ENCODE data around the gene AK6. TPM values are rescaled to one million over a fixed set of nuclear protein-coding genes. Genes with fewer than 3 reads are reported as not detected.
"Not testable (repeated sequence)": the region's sequence is repeated elsewhere in the genome, so short reads cannot be mapped to it uniquely, and the experiment has no call there.

Gene AK6
- 35.8 and 41.1 TPM in 2 replicates for total RNA-seq (2012; rRNA removed)

DNA sequence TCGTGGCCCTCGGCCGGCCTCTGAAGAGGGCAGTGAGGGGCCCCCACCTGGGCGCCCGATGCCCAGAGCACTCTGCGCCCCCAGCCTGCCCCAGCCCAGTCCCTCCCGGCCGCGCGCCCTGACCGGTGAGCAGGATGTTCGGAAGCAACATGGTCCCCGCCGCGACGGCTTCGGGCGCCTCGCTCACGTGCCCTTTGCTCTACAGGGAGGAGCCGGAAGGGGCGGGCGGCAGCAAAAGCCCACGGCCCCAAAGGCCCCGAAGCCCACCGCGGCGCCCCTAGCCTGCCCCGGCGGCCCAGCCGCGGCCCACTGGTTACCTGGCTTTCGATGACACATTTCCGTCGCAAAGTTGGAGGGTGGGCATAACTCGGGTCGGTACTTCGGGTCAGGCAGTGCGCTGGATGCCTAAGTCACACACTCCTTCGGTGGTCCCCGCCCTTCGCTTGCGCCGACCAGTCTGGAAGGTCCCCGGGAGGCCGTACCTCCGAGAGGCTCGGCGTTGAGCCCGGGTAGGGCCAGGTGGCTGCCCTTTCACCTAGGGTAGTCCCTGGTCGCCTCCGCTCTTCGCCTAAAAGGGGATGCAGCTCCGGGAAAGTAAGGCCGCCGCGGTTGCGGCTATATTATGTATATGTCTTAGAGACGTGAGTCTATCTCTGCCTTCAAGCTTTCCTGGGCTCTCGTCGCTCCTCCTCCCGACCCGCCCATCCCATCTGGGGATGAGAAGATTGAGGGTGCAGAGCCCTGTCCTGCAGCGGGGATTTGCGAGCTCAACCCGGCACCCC, at the start of gene AK6, which contains the start of the genes RAD17 and TAF9:
Gene AK6, minus strand, starts transcription at position 181 of the 782 bp plus-strand sequence. Its CDS starts 30 bp downstream, at position 151.
Gene RAD17, plus strand, starts transcription at position 479 of the 782 bp plus-strand sequence. CDS start 2,391 bp downstream, outside the sequence.
Gene TAF9, minus strand, starts transcription at position 181 of the 782 bp plus-strand sequence. CDS start 3,783 bp downstream, outside the sequence.
- H3K4me1 ChIP-seq (ENCODE audit: control insufficient read depth, insufficient read depth, low read length): peaks cover 18% of the 10 kb centered on the region
- peak within 1 kb of the TSS; percentile 83 for H3K4me2 ChIP-seq (ENCODE audit: low read length)
- H3K9ac ChIP-seq (ENCODE audit: low read depth, low read length): peak within 1 kb of the TSS; percentile 93
- H3K9me3 ChIP-seq (replicated peaks; ENCODE audit: low read length): no peaks in the 10 kb centered on the region
- H3K27me3 ChIP-seq (ENCODE audit: control insufficient read depth, insufficient read depth, low read length): no peaks in the 10 kb centered on the region
- peaks cover 27% of the 10 kb centered on the region for H3K36me3 ChIP-seq (ENCODE audit: insufficient read depth, low read length)
- H3K4me3 ChIP-seq (ENCODE audit: low read length): peak within 1 kb of the TSS; percentile 79

DNA sequence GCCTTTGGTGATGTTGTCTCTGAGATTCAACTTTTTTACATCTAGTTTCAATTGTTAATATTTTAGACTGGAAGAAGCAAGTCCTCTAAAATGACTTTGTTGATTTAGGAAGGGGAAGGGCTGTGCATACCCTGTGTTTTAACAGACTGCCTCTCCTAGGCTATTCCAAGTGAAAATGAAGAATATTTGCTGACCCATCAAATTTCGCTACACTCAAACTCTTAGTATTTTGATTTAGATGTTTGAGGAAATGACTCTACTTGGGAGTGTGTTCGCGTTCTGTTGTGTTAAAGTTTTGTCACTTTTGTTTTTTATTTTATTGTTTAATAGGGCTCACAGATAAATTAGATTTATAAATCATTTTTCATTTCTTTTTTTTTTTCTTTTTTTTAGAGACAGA, 49.2 kb upstream of the AK6 start:
- H3K4me1 ChIP-seq (ENCODE audit: control insufficient read depth, insufficient read depth, low read length): no peaks in the 10 kb centered on the region
- no peaks in the 10 kb centered on the region for H3K27me3 ChIP-seq (ENCODE audit: control insufficient read depth, insufficient read depth, low read length)
- peaks cover 16% of the 10 kb centered on the region for H3K36me3 ChIP-seq (ENCODE audit: insufficient read depth, low read length)
- H3K9me3 ChIP-seq (replicated peaks; ENCODE audit: low read length): no peaks in the 10 kb centered on the region
- H3K4me2 ChIP-seq (ENCODE audit: low read length): no peak overlapping the region
- H3K9ac ChIP-seq (ENCODE audit: low read depth, low read length): no peak overlapping the region
- H3K4me3 ChIP-seq (ENCODE audit: low read length): no peak overlapping the region

DNA sequence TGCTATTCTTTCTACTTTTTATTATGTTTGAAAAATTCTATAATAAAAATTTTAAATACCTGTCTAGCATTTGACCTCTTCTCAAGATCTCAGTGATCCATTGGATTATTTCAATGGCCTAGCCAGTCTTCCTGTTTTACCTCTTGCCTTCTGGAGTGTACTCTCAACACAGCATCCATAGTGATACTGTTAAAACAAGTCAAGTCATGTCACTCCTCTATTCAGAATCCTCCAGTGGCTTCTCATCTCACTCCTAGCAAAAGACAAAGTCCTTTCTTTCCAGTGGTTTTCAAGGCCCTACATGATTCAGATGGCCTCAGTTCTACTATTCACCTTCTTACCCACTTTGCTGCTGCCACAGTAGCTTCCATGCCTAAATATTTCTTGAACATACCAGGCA, 47.4 kb upstream of the AK6 start:
- no peak overlapping the region for H3K4me3 ChIP-seq (ENCODE audit: low read length)
- H3K4me1 ChIP-seq (ENCODE audit: control insufficient read depth, insufficient read depth, low read length): no peaks in the 10 kb centered on the region
- H3K9ac ChIP-seq (ENCODE audit: low read depth, low read length): no peak overlapping the region
- peaks cover 16% of the 10 kb centered on the region for H3K36me3 ChIP-seq (ENCODE audit: insufficient read depth, low read length)
- no peak overlapping the region for H3K4me2 ChIP-seq (ENCODE audit: low read length)
- H3K27me3 ChIP-seq (ENCODE audit: control insufficient read depth, insufficient read depth, low read length): no peaks in the 10 kb centered on the region
- no peaks in the 10 kb centered on the region for H3K9me3 ChIP-seq (replicated peaks; ENCODE audit: low read length)

DNA sequence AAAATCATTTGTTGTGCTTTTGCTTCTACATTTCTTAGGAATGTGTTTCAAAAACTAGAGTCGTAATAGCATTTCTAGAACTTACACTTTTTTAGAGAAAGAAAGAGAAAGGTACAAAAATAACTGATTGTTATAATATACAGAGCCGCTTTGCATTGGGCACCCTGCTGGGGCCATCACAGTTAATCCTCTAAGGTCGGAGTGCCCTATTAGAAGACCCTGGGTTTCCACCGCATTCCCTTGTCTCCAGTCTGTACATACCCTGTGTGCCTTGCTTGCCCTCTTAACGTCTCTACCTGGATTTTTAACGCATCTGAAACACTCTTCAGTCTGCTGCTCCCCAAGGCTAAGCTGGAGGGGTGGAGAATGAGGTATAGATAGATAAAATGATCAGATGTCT, 46.9 kb upstream of the AK6 start:
- H3K27me3 ChIP-seq (ENCODE audit: control insufficient read depth, insufficient read depth, low read length): no peaks in the 10 kb centered on the region
- H3K9ac ChIP-seq (ENCODE audit: low read depth, low read length): no peak overlapping the region
- no peak overlapping the region for H3K4me2 ChIP-seq (ENCODE audit: low read length)
- H3K4me3 ChIP-seq (ENCODE audit: low read length): no peak overlapping the region
- no peaks in the 10 kb centered on the region for H3K4me1 ChIP-seq (ENCODE audit: control insufficient read depth, insufficient read depth, low read length)
- H3K9me3 ChIP-seq (replicated peaks; ENCODE audit: low read length): no peaks in the 10 kb centered on the region
- H3K36me3 ChIP-seq (ENCODE audit: insufficient read depth, low read length): peaks cover 16% of the 10 kb centered on the region

DNA sequence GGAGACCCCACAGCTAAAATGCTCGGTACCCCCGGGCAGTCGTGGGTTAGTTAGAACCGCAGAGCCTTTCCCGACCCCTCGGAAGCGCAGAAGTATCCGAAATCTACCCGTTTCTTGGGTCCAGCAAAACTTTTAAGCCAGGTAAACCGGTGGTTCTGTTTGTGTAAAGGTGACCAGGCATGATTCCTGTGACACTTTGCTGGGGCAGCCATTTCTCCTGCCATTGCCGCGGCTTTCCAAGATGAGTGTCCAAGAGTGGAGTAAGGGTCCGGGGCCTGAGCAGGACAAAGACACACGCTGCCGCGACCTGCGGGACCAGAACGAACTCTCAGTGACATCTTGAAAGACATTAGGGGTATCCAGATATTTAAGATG, 46.3 kb upstream of the AK6 start:
- no peak overlapping the region for H3K4me2 ChIP-seq (ENCODE audit: low read length)
- no peaks in the 10 kb centered on the region for H3K27me3 ChIP-seq (ENCODE audit: control insufficient read depth, insufficient read depth, low read length)
- H3K36me3 ChIP-seq (ENCODE audit: insufficient read depth, low read length): peaks cover 16% of the 10 kb centered on the region
- H3K4me1 ChIP-seq (ENCODE audit: control insufficient read depth, insufficient read depth, low read length): no peaks in the 10 kb centered on the region
- H3K9me3 ChIP-seq (replicated peaks; ENCODE audit: low read length): no peaks in the 10 kb centered on the region
- no peak overlapping the region for H3K9ac ChIP-seq (ENCODE audit: low read depth, low read length)
- H3K4me3 ChIP-seq (ENCODE audit: low read length): no peak overlapping the region

DNA sequence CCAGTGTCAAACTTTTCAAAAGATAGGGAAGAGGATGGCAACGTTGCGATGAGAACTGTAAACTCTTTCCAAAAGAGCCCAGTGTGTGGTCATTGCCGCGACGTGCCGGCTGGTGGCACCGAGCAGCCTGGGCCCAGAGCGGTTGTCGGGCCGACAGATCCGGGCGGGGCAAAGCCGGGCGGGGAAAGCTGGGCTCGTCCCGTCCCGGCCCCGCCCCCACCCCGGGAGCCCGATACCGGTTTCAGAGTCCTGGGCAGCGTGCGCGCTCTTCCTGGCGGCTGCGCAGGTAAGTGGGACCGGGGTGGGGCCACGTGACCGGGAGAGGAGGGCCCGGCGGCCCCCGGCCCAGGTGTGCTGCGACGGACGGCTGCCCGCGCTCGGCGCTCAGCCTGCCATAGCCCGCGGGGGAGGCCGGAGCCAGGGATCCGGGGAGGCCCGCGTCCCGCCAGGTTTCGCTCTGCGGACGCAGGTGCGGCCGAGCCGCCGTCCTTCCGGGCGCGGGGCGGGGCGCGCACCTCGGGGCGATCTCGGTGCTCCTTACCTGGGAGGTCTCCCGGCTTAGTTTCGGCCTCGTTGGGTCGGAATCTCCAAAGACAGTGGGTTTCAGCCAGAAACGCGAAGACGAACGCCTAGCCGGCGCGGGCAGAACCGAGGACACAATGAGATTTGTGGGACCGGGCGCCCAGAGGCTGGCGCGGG, 45.7 kb upstream of the AK6 start, which contains the start of gene MARVELD2:
Gene MARVELD2, plus strand, starts transcription at position 232 of the 699 bp plus-strand sequence. CDS start 4,270 bp downstream, outside the sequence.
- H3K27me3 ChIP-seq (ENCODE audit: control insufficient read depth, insufficient read depth, low read length): no peaks in the 10 kb centered on the region
- H3K9ac ChIP-seq (ENCODE audit: low read depth, low read length): no peak within 1 kb of the TSS
- H3K9me3 ChIP-seq (replicated peaks; ENCODE audit: low read length): no peaks in the 10 kb centered on the region
- no peaks in the 10 kb centered on the region for H3K4me1 ChIP-seq (ENCODE audit: control insufficient read depth, insufficient read depth, low read length)
- H3K36me3 ChIP-seq (ENCODE audit: insufficient read depth, low read length): peaks cover 18% of the 10 kb centered on the region
- H3K4me3 ChIP-seq (ENCODE audit: low read length): no peak within 1 kb of the TSS
- H3K4me2 ChIP-seq (ENCODE audit: low read length): no peak within 1 kb of the TSS

DNA sequence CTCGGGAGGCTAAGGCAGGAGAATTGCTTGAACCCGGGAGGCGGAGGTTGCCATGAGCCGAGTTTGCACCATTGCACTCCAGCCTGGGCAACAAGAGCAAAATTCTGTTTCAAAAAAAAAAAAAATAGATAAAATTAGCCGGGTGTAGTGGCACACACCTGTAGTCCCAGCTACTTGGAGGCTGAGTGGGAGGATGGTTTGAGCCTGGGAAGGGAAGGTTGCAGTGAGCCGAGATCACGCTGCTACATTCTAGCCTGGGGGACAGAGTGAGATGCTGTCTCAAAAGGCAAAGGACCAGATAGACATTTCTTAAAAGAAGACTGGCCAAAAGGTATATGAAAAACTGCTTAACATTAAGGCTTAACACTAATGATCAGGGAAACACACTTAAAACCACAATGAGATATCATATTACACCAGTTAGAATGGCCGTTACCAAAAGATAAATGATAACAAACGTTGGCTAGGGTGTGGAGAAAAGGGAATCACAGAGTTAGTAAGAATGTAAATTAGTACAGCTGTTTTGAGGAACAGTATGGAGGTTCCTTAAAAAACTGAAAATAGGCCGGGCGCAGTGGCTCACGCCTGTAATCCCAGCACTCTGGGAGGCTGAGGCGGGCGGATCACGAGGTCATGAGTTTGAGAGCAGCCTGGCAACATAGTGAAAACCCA, 35.5 kb upstream of the AK6 start:
- Histone ChIP-seq H3K9ac (ENCODE audit: low read depth, low read length) (no peak overlapping the region), H3K4me3 (ENCODE audit: low read length) (no peak overlapping the region), H3K4me2 (ENCODE audit: low read length) (no peak overlapping the region), H3K9me3 (replicated peaks; ENCODE audit: low read length) (no peaks in the 10 kb centered on the region), H3K27me3 (ENCODE audit: control insufficient read depth, insufficient read depth, low read length) (no peaks in the 10 kb centered on the region), H3K4me1 (ENCODE audit: control insufficient read depth, insufficient read depth, low read length) (no peaks in the 10 kb centered on the region), H3K36me3 (ENCODE audit: insufficient read depth, low read length) (peaks cover 33% of the 10 kb centered on the region)

DNA sequence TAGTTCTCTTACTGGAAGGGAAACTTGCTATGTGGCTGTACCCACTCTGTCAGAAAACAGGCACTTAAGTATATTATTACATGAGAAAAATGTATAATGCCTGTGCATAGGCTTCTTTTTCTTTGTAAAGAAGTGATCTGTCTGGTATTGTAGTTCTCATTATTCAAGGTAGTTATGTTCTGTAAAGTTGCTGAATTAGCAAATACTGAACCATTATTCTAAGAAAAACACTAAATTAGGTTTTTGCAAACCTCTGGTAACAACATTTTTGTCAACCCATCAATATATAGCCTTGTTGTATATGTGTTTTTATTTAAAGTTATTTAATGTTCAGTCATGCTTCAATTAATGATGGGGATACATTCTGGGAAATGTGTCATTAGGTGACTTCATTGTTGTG, 9.1 kb upstream of the AK6 start:
- Histone ChIP-seq H3K36me3 (ENCODE audit: insufficient read depth, low read length) (peaks cover 45% of the 10 kb centered on the region), H3K4me3 (ENCODE audit: low read length) (no peak overlapping the region), H3K9me3 (replicated peaks; ENCODE audit: low read length) (no peaks in the 10 kb centered on the region), H3K27me3 (ENCODE audit: control insufficient read depth, insufficient read depth, low read length) (no peaks in the 10 kb centered on the region), H3K4me1 (ENCODE audit: control insufficient read depth, insufficient read depth, low read length) (no peaks in the 10 kb centered on the region), H3K9ac (ENCODE audit: low read depth, low read length) (no peak overlapping the region), H3K4me2 (ENCODE audit: low read length) (no peak overlapping the region)

DNA sequence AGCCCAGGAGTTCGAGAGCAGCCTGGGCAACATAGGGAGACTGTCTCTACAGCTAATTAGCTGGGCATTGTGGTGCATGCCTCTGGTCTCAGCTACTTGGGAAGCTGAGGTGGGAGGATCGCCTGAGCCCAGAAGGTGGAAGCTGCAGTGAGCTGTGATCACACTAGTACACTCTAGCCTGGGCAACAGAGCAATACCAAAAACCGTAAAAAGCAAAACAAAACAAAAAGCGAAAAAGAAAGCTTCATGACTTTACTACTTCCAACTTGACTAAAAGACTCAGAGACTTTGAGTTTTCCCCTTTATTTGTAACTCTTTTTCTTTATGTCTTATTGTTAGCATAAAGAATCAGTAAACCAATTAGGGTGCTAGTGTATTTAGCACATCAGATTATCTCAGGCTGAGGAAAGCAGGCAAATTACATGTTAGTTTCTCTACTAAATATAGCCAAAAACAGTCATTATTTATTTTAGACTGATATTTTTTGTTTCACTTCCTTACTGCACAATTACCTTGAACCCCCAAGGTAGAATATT, 5.7 kb upstream of the AK6 start:
- Histone ChIP-seq H3K4me3 (ENCODE audit: low read length) (no peak overlapping the region), H3K4me2 (ENCODE audit: low read length) (no peak overlapping the region), H3K9ac (ENCODE audit: low read depth, low read length) (no peak overlapping the region), H3K36me3 (ENCODE audit: insufficient read depth, low read length) (peaks cover 34% of the 10 kb centered on the region), H3K9me3 (replicated peaks; ENCODE audit: low read length) (no peaks in the 10 kb centered on the region), H3K27me3 (ENCODE audit: control insufficient read depth, insufficient read depth, low read length) (no peaks in the 10 kb centered on the region), H3K4me1 (ENCODE audit: control insufficient read depth, insufficient read depth, low read length) (peaks cover 13% of the 10 kb centered on the region)

DNA sequence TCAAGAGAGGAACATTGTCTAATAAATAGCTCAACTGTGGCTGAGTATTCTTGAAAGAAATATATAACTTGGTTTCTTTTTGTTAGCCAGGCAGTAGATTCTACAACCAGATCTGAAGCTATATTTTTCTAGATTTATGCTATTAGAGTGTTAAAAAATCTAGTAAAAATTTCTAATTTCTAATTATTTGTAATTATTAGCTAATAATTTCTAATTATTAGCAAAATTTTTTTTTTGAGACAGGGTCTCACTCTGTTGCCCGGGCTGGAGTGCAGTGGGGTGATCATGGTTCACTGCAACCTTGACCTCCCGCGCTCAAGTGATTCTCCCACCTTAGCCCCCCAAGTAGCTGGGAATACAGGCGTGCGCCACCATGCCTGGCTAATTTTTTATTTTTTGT, 3.1 kb upstream of the AK6 start:
- no peak overlapping the region for H3K4me3 ChIP-seq (ENCODE audit: low read length)
- peaks cover 28% of the 10 kb centered on the region for H3K36me3 ChIP-seq (ENCODE audit: insufficient read depth, low read length)
- no peak overlapping the region for H3K4me2 ChIP-seq (ENCODE audit: low read length)
- H3K27me3 ChIP-seq (ENCODE audit: control insufficient read depth, insufficient read depth, low read length): no peaks in the 10 kb centered on the region
- no peak overlapping the region for H3K9ac ChIP-seq (ENCODE audit: low read depth, low read length)
- peaks cover 17% of the 10 kb centered on the region for H3K4me1 ChIP-seq (ENCODE audit: control insufficient read depth, insufficient read depth, low read length)
- H3K9me3 ChIP-seq (replicated peaks; ENCODE audit: low read length): no peaks in the 10 kb centered on the region

DNA sequence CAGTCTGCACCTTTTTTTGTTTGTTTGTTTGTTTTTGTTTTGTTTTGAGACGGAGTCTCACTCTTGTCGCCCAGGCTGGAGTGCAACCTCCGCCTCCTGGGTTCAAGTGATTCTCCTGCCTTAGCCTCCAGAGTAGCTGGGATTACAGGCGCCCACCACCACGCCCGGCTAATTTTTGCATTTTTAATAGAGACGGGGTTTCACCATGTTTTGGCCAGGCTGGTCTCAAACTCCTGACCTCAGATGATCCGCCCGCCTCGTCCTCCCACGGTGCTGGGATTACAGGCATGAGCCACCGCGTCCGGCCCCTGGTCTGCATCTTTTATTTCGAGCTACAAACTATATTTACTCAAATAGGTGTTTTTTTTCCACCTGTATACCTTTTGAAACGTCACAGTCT, 1.0 kb upstream of the AK6 start:
- H3K9me3 ChIP-seq (replicated peaks; ENCODE audit: low read length); H3K27me3 ChIP-seq (ENCODE audit: control insufficient read depth, insufficient read depth, low read length): not testable (repeated sequence)
- H3K9ac ChIP-seq (ENCODE audit: low read depth, low read length): peak overlapping the region; percentile 93
- H3K4me2 ChIP-seq (ENCODE audit: low read length): peak overlapping the region; percentile 83
- peak overlapping the region; percentile 79 for H3K4me3 ChIP-seq (ENCODE audit: low read length)
- H3K36me3 ChIP-seq (ENCODE audit: insufficient read depth, low read length): peaks cover 24% of the 10 kb centered on the region
- H3K4me1 ChIP-seq (ENCODE audit: control insufficient read depth, insufficient read depth, low read length): peaks cover 18% of the 10 kb centered on the region
